ENCODE results near the gene SLC17A7.

- TF ChIP-seq POLR2AphosphoS5 (IDR thresholded peaks at IDR 0.05; ENCODE audit: low read depth, low read length) (no peak), TAF1 (IDR thresholded peaks at IDR 0.05; ENCODE audit: borderline replicate concordance, low read depth, low read length) (no peak)
Measured at GRCh38 chr19:49413348-49413747, 28.0 kb downstream of the SLC17A7 start.

Measured in GM12892 (cell line).